T-cell (primary cell): ENCODE data around the gene FIS1. TPM values are rescaled to one million over a fixed set of nuclear protein-coding genes. Genes with fewer than 3 reads are reported as not detected.
"Not testable (repeated sequence)": the region's sequence is repeated elsewhere in the genome, so short reads cannot be mapped to it uniquely, and the experiment has no call there.

ENCODE experiments used
- ATAC-seq, 4 experiments: fragments of 200-7000 bp in 3 of 4; fragments of 150-1000 bp in 1 of 4; cut with Tn5 transposase; replicated peaks in 1 of 4; 1 replicate in 3 of 4; 2 replicates in 1 of 4; pipeline ENCODE4 v1.10.0; 2021; ENCODE audit warnings: moderate library complexity in 3 of 4, mild to moderate bottlenecking in 2 of 4, moderate number of reproducible peaks in 1 of 4
- CTCF ChIA-PET, 2 donors: fragments of 300-600 bp; sonication (Branson Sonifier 250); formaldehyde crosslinking; loops; one replicate each; lab custom pipeline; 2022; ENCODE audit warnings: antibody characterized with exemption in 2 of 2; lab: Charles Lee
- POLR2A ChIA-PET, 2 donors: fragments of 300-600 bp; sonication (Branson Sonifier 250); formaldehyde crosslinking; loops; one replicate each; lab custom pipeline; 2022; ENCODE audit warnings: antibody characterized with exemption in 2 of 2; lab: Charles Lee
- DNase-seq, 35 experiments: peaks; one replicate each; pipeline versions ENCODE4 v3.0.0 to v3.0.0-alpha.2; 2013 to 2023
- H3K27ac ChIP-seq: one replicate; pipeline ENCODE4 v1.5.1; 2013; ENCODE audit warnings: low read length
- H3K27me3 ChIP-seq, 2 experiments: replicated peaks in 1 of 2; 1 replicate in 1 of 2; 2 replicates in 1 of 2; pipeline versions ENCODE4 v1.6.1 to v1.7.0; 2013; ENCODE audit warnings: low read length in 1 of 2, mixed read lengths in 1 of 2; ENCODE audit not compliant: control insufficient read depth in 2 of 2, insufficient read depth in 2 of 2; ENCODE audit errors: extremely low read depth in 1 of 2
- H3K36me3 ChIP-seq, 2 donors: 1 replicate in 1 of 2; 2 replicates in 1 of 2; pipeline versions ENCODE4 v1.6.1 to v1.7.0; 2013; ENCODE audit warnings: low read length in 1 of 2; ENCODE audit not compliant: control insufficient read depth in 2 of 2, insufficient read depth in 1 of 2; ENCODE audit errors: extremely low read depth in 1 of 2
- H3K4me1 ChIP-seq, 2 experiments: 1 replicate in 1 of 2; 2 replicates in 1 of 2; pipeline versions ENCODE4 v1.6.1 to v1.7.0; 2013; ENCODE audit warnings: low read length in 2 of 2, mixed read lengths in 1 of 2; ENCODE audit not compliant: insufficient read depth in 2 of 2, control insufficient read depth in 1 of 2; ENCODE audit errors: extremely low read depth in 1 of 2
- H3K4me3 ChIP-seq, 2 donors: 1 replicate in 1 of 2; 2 replicates in 1 of 2; pipeline versions ENCODE4 v1.5.1 to v1.7.0; 2013; ENCODE audit warnings: mild to moderate bottlenecking in 2 of 2, low read length in 1 of 2, moderate library complexity in 1 of 2; ENCODE audit not compliant: control insufficient read depth in 1 of 2; ENCODE audit errors: extremely low read depth in 1 of 2
- H3K9me3 ChIP-seq: 2 replicates; pipeline ENCODE4 v1.7.0; 2013
- H3K27ac Mint-ChIP-seq, 2 donors: one replicate each; pipeline ENCODE4 v1.8.0; 2020 to 2021; ENCODE audit warnings: mild to moderate bottlenecking in 2 of 2, mixed read lengths in 2 of 2
- H3K27me3 Mint-ChIP-seq, 2 donors: one replicate each; pipeline ENCODE4 v1.8.0; 2021 to 2022; ENCODE audit warnings: mixed read lengths in 2 of 2
- H3K36me3 Mint-ChIP-seq: one replicate; pipeline ENCODE4 v1.8.0; 2021; ENCODE audit warnings: mixed read lengths
- H3K4me1 Mint-ChIP-seq, 3 donors: one replicate each; pipeline ENCODE4 v1.8.0; 2020 to 2022; ENCODE audit warnings: mixed read lengths in 3 of 3, mild to moderate bottlenecking in 1 of 3
- H3K4me3 Mint-ChIP-seq, 3 donors: one replicate each; pipeline ENCODE4 v1.8.0; 2020 to 2022; ENCODE audit warnings: mild to moderate bottlenecking in 3 of 3, mixed read lengths in 3 of 3, moderate library complexity in 3 of 3
- H3K9me3 Mint-ChIP-seq, 3 donors: one replicate each; pipeline ENCODE4 v1.8.0; 2020 to 2022; ENCODE audit warnings: mixed read lengths in 3 of 3
- WGBS: methylation state at CpG from one replicate; pipeline ENCODE4 v1.1.5; 2013; ENCODE audit warnings: missing lambda C conversion rate; ENCODE audit not compliant: insufficient coverage; 5-methylcytosine and 5-hydroxymethylcytosine counted together
- total RNA-seq, 35 experiments: library from RNA in 6 of 35; stranded (reverse) in 6 of 35; fragments of 120-200 nt in 1 of 35; gene quantifications; one replicate each; pipeline versions ENCODE4 v1.2.1 to v1.2.4 and lab custom pipeline; 2013 to 2026

FIS1 gene
- total RNA-seq, result 100 to 1,000 TPM in 4 of 5 donors, 10 to 100 TPM in 1; 99.3 to 136 (median 125) TPM
- total RNA-seq (2013), result 105 TPM
- total RNA-seq (lab: John Stamatoyannopoulos, UW), result 26.5 to 68.6 (median 48.9) reads per million in 29 experiments

GRCh38 chr7:101244375-101245146, at the start of gene FIS1:
Gene FIS1 (minus strand): TSS chr7:101245081. CDS start chr7:101245004, 77 bp downstream.
- Histone ChIP-seq H3K9me3 (no peaks in the 10 kb centered on the region), H3K36me3 (peaks cover 0 to 25% of the 10 kb centered on the region in 2 donors), H3K4me1 (peaks cover 6 to 33% of the 10 kb centered on the region in 2 experiments), H3K4me3 (peak within 1 kb of the TSS; percentile 81 to 97), H3K27me3 (no peaks in the 10 kb centered on the region), H3K27ac (peak within 1 kb of the TSS; percentile 88)
- WGBS, result under 1% methylated on average over 44 of the region's 45 CpGs
- ChIA-PET POLR2A (interaction anchor here (0.5 to 1.9 kb wide), 6 partner anchors 9 to 1837 kb away, joined by 3 to 13 read pairs (median 5); partner anchors contain the start of gene ZNHIT1 (in 1 of the 2)), CTCF (interaction anchor here (0.5 to 2.8 kb wide), 18 partner anchors 8 to 695 kb away, joined by 3 to 39 read pairs (median 5); partner anchors contain the start of genes PLOD3 (in 2 of the 2), ZNHIT1 (in 2 of the 2) and UFSP1 (in 1 of the 2))
- no peaks in the 10 kb centered on the region for H3K27me3 Mint-ChIP-seq
- H3K36me3 Mint-ChIP-seq, result peaks cover 16% of the 10 kb centered on the region
- H3K27ac Mint-ChIP-seq, result peak within 1 kb of the TSS; percentile 98 to 99
- peak within 1 kb of the TSS; percentile 91 to 98 (median 92) for H3K4me3 Mint-ChIP-seq
- ATAC-seq (peak; percentile 95 to 98 (median 96)), DNase-seq (peak; percentile 81 to 96 (median 89))
- no peaks in the 10 kb centered on the region for H3K9me3 Mint-ChIP-seq
- peaks cover 35 to 41% (median 36%) of the 10 kb centered on the region in 3 donors for H3K4me1 Mint-ChIP-seq

- Mint-ChIP-seq H3K36me3 (no peaks in the 10 kb centered on the region), H3K4me1 (peaks cover 6 to 13% (median 12%) of the 10 kb centered on the region in 3 donors), H3K27ac (no peak overlapping the region), H3K4me3 (no peak overlapping the region), H3K9me3 (no peaks in the 10 kb centered on the region), H3K27me3 (peaks cover 48 to 71% of the 10 kb centered on the region in 2 donors)
- 74% methylated on average over 5 of the region's 12 CpGs for WGBS
- no peaks in the 10 kb centered on the region for H3K9me3 ChIP-seq
- H3K27me3 ChIP-seq, result peaks cover 6 to 78% of the 10 kb centered on the region in 2 experiments
- no peak overlapping the region for H3K27ac ChIP-seq
- H3K4me3 ChIP-seq, result no peak overlapping the region
- H3K4me1 ChIP-seq, result peaks cover 0 to 8% of the 10 kb centered on the region in 2 experiments
- ATAC-seq (no peak), DNase-seq (no peak)
- H3K36me3 ChIP-seq, result no peaks in the 10 kb centered on the region
- ChIA-PET POLR2A (interaction anchor here (0.6 kb wide), 2 partner anchors 142 to 156 kb away, joined by 4 to 5 read pairs; no protein-coding TSS in a partner anchor), CTCF (interaction anchor here in 1 of 2 donors (0.6 kb wide), 2 partner anchors 20 to 225 kb away, joined by 3 to 4 read pairs; no protein-coding TSS in a partner anchor)
Observed at GRCh38 chr7:101294039-101294831, 49.4 kb upstream of the FIS1 start.

GRCh38 chr7:101293069-101294021, 48.5 kb upstream of the FIS1 start:
- H3K27ac Mint-ChIP-seq, result not testable (repeated sequence)
- WGBS, result 58% methylated on average over 5 of the region's 16 CpGs

GRCh38 chr7:101292566-101292965, 47.7 kb upstream of the FIS1 start:
- H3K36me3 ChIP-seq, H3K27ac ChIP-seq, H3K9me3 Mint-ChIP-seq, H3K36me3 Mint-ChIP-seq, POLR2A ChIA-PET, H3K27ac Mint-ChIP-seq, H3K4me3 ChIP-seq, H3K4me3 Mint-ChIP-seq, H3K9me3 ChIP-seq, H3K4me1 ChIP-seq, ATAC-seq, DNase-seq: not testable (repeated sequence)
- WGBS, result no CpG with 5 or more reads among the region's 5 CpGs
- Mint-ChIP-seq H3K4me1 (peaks cover 6 to 13% (median 11%) of the 10 kb centered on the region in 3 donors), H3K27me3 (peaks cover 40 to 63% of the 10 kb centered on the region in 2 donors)
- CTCF ChIA-PET, result interaction anchor here (0.6 to 0.8 kb wide), 5 partner anchors 10 to 1650 kb away, joined by 3 to 11 read pairs (median 6); no protein-coding TSS in a partner anchor
- peaks cover 0 to 61% of the 10 kb centered on the region in 2 experiments for H3K27me3 ChIP-seq

More at GRCh38 chr7:101293069-101294021, 48.5 kb upstream of the FIS1 start:
- POLR2A ChIA-PET, result interaction anchor here (0.6 kb wide), 2 partner anchors 141 to 155 kb away, joined by 4 to 5 read pairs; no protein-coding TSS in a partner anchor
- not testable (repeated sequence) for DNase-seq, H3K9me3 ChIP-seq, H3K4me3 ChIP-seq, H3K36me3 ChIP-seq, H3K36me3 Mint-ChIP-seq, H3K4me3 Mint-ChIP-seq, H3K4me1 ChIP-seq, H3K9me3 Mint-ChIP-seq, ATAC-seq, H3K27ac ChIP-seq
- CTCF ChIA-PET, result interaction anchor here (0.6 to 0.8 kb wide), 7 partner anchors 10 to 1651 kb away, joined by 3 to 11 read pairs (median 4); no protein-coding TSS in a partner anchor
- Mint-ChIP-seq H3K4me1 (peaks cover 6 to 13% (median 11%) of the 10 kb centered on the region in 3 donors), H3K27me3 (peaks cover 45 to 67% of the 10 kb centered on the region in 2 donors)
- H3K27me3 ChIP-seq, result peaks cover 6 to 69% of the 10 kb centered on the region in 2 experiments

GRCh38 chr7:101290186-101291037, 45.5 kb upstream of the FIS1 start:
- DNase-seq (peak in 33 of 35 experiments; percentile 6 to 65 (median 51)), ATAC-seq (peak; percentile 68 to 81 (median 75))
- H3K27me3 Mint-ChIP-seq, result peaks cover 31 to 46% of the 10 kb centered on the region in 2 donors
- H3K4me3 Mint-ChIP-seq, H3K36me3 Mint-ChIP-seq, H3K4me3 ChIP-seq, H3K36me3 ChIP-seq, H3K27ac Mint-ChIP-seq, H3K27ac ChIP-seq, H3K9me3 Mint-ChIP-seq, H3K4me1 ChIP-seq, H3K9me3 ChIP-seq: not testable (repeated sequence)
- ChIA-PET CTCF (interaction anchor here (0.6 to 1.8 kb wide), 6 partner anchors 98 to 1138 kb away, joined by 3 to 13 read pairs (median 6); no protein-coding TSS in a partner anchor), POLR2A (interaction anchor here in 1 of 2 donors (0.5 kb wide), 1 partner anchor 9 kb away, joined by 3 read pairs; no protein-coding TSS in a partner anchor)
- peaks cover 0 to 48% of the 10 kb centered on the region in 2 experiments for H3K27me3 ChIP-seq
- 31% methylated on average over 12 of the region's 18 CpGs for WGBS
- peaks cover 6 to 15% (median 14%) of the 10 kb centered on the region in 3 donors for H3K4me1 Mint-ChIP-seq
